ENCODE results near the gene NKTR.

The NKTR gene

GRCh38 chr3:42662813-42663535 is 62.5 kb downstream of the NKTR start:
- no peak for DNase-seq

DNA sequence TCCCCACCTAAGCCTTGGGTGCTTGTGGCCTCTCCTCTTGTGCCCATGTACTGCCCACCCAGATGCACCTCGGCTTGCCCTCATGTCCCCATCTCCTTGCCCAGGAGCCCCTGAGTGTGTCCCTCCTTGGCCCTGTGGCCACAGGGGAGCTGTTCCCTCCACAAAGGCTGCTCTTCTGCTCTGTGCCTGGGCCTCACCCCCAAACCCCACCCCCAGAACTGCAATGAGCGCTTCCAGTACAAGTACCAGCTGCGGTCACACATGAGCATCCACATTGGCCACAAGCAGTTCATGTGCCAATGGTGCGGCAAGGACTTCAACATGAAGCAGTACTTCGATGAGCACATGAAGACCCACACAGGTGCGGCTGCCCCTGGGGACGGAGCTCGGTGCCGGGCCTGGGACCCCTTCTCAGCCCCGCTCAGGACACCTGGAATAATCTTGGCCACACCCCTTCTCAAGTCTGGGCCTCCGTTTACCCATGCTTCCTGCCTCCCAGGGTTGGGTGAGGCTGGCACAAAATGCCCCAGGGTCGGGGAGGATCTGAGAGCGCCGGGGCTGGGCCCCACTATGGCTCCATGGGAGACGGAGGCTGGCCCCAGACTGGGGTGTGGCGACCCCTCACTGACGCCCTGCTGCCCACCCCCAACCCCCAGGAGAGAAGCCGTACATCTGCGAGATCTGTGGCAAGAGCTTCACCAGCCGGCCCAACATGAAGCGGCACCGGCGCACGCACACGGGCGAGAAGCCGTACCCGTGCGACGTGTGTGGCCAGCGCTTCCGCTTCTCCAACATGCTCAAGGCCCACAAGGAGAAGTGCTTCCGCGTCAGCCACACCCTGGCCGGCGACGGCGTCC is 63.3 kb downstream of the NKTR start:
- DNase-seq, result no peak

GRCh38 chr3:42664438-42664803 is 63.9 kb downstream of the NKTR start:
- no peak for DNase-seq

DNA sequence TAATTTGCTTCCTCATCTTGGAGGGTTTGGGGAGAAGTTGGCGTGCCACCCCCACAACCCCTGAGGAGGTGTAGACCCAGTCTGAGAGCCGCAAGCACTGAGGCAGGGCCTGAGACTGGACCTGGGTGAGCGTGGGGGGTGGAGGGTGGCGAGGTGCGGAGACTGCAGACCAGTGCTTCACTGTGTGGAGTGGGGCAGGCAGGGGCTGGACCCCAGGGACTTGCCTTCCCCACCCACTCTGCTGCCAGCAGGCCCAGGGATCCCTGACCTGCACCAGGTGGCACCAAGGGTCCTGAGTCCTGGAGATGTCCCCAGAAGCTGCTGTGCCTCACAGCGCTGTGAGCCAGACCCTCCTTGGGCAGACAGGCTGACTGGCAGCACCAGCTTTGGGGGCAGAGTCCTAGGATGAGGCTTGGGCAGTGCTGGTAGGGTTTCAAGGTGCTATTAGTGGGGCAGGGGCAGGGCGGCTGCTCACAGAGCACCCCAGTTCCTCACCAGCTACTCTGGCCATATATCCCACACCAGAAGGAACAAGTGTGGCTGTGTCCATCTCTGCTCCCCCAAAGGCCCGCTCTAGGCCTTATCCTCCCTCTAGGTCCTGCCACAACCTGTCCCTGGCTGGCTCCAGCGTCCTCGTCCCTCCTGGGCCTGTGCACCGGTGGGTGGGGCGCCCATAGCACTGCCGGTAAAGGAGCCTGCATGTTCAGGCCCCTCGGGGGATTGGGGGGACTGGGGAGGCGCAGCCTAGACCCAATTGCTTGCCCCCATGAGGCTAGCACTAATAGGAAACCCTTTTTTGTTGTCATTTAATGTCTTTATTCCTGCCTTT is 64.8 kb downstream of the NKTR start:
- no peak for DNase-seq

DNA sequence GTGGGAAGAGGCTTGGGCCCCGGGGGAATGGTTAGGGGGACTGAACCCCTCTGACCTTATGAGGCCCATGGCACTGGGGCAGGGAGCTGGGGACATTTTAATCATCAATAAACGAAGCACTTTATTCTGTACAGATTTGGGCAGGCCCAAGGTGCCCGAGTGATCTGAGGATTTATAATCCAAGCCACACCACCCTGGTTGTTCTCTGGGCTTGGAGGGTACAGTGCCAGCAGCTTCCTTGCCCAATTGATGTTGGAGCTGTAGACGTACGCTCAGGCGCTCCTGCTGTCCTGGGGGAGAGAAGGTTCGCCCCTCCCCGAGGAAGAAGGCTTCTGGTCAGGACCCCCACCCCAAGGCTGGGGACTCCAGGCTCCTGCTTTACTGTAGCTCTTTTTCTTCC is 65.5 kb downstream of the NKTR start:
- no peak for DNase-seq

DNA sequence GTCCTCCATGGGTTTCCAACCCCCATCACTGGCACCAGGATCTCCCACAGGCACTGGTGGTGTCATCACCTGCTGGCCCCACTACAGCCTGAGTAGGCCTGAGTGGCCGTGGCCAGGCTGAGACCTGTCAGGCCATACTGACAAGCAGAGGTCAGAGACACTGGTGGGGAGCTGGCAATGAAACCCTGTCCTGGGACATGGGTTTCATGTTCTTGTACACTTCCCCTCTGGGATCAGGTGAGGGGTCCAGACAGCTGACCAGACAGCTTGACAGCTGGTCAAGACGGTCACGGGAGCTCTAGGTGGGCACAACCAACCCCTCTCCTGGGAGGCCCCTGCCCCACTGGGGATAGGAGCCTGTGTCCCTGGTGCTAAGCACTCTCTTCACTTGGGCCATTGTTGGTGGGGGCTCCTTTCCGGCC is 66.1 kb downstream of the NKTR start:
- DNase-seq, result no peak

GRCh38 chr3:42667096-42667522 is 66.6 kb downstream of the NKTR start:
- DNase-seq, result no peak

GRCh38 chr3:42667523-42668412 is 67.3 kb downstream of the NKTR start:
- no peak for DNase-seq

GRCh38 chr3:42668413-42668760 is 67.9 kb downstream of the NKTR start:
- DNase-seq, result no peak

GRCh38 chr3:42668793-42669217 is 68.3 kb downstream of the NKTR start:
- no peak for DNase-seq

- no peak for DNase-seq
Observed at GRCh38 chr3:42670051-42670576, 69.6 kb downstream of the NKTR start.

GRCh38 chr3:42670670-42671069 is 70.2 kb downstream of the NKTR start:
- DNase-seq, result no peak

- no peak for DNase-seq
Observed at GRCh38 chr3:42672515-42672914, 72.0 kb downstream of the NKTR start.

DNA sequence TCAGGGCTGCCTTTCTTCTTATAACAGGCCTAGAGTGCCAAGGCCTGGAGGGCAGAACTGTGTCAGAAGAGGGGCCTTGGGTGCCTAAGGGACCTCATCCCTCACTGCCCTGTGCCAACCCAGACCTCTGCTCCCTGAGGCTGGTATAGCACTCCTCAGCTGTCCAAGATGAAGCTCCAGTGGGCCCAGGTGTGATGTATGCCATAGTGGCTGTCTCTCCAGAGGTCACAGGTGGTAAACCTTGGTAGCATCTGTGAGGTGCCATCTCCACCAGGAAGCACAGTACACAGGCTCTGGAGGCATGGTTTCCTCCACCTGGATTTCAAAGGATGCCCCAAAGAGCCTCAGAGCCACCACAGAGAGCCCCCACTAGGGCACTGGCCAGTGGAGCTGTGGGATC is 72.6 kb downstream of the NKTR start:
- DNase-seq, result no peak

DNA sequence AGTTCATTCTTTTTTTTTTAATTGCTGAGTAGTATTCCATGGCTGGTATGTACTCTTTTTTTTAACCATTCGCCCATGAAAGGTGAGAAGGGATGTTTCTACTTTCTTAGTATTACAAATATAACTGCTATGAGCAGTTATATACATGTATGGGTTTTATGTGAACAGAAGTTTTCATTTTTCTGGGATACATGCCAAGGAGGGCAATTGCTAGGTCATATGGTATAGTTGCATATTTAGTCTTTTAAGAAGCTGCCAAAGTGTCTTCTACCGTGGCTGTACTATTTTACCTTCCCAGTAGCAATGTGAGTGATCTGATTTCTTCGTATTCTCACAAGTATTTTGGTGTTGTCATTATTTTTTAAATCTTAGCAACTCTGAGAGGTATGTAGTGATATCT is 73.7 kb downstream of the NKTR start:
- DNase-seq, result no peak

DNA sequence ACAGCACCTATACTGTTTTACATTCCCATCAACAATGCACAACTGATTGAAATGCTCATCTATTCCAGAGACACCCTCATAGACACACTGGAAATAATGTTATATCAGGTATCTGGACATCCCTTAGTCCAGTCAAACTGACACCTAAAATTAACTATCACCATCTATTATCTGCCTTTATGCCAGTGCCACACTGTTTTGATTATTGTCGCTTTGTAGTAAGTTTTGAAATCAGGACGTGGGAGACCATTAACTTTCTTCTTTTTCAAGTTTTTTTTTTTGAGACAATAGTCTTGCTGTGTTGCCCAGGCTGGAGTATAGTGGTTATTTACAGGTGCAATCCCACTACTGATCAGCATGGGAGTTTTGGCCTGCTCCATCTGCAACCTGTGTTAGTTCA is 75.4 kb downstream of the NKTR start:
- no peak for DNase-seq

- no peak for DNase-seq
Observed at GRCh38 chr3:42678447-42678846, 78.0 kb downstream of the NKTR start.

GRCh38 chr3:42680271-42680670 is 79.8 kb downstream of the NKTR start:
- no peak for DNase-seq

DNA sequence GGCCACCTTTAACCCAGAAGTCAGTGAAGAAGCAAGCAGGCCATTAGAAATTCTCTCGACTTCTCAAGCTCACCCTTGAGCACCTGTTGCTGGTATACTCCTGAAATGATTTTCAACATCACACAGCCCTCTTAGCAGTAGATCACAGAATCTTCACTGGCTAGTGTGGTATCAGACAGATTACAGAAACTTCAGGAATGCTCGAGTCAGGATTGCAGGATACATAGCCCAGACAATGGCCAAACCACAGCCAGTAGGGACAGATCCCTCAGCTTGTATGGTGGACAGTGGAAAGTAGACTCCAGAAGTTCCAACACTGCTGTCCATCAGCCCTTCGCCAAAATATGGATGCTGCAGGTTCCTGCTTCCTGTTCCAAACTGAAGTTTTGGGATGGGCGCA is 80.3 kb downstream of the NKTR start:
- DNase-seq, result no peak

DNA sequence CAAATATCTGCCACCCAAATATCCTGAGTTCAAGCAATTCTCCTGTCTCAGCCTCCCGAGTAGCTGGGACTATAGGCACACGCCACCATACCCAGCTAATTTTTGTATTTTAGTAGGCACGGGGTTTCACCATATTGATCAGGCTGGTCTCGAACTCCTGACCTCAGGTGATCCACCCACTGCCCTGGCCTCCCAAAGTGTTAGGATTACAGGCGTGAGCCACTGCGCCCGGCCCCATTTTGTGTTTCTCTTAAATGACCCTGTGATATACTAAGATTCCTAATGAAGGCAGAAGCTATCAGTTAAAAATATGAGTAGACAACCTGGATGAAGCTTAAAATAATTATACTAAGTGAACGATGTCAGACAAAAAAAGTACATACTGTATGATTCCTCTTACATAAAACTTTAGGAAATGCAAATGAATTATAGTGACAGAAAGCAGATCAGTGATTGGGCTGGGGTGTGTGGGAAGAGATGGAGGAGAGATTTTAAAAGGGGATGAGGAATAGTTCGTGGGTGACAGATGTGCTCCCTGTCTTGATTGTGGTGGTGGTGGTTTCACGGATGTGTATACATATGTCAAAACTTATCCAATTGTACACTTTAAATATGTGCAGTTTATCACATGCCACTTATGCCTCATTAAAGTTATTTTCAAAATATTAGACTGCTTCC is 81.0 kb downstream of the NKTR start:
- DNase-seq, result no peak

DNA sequence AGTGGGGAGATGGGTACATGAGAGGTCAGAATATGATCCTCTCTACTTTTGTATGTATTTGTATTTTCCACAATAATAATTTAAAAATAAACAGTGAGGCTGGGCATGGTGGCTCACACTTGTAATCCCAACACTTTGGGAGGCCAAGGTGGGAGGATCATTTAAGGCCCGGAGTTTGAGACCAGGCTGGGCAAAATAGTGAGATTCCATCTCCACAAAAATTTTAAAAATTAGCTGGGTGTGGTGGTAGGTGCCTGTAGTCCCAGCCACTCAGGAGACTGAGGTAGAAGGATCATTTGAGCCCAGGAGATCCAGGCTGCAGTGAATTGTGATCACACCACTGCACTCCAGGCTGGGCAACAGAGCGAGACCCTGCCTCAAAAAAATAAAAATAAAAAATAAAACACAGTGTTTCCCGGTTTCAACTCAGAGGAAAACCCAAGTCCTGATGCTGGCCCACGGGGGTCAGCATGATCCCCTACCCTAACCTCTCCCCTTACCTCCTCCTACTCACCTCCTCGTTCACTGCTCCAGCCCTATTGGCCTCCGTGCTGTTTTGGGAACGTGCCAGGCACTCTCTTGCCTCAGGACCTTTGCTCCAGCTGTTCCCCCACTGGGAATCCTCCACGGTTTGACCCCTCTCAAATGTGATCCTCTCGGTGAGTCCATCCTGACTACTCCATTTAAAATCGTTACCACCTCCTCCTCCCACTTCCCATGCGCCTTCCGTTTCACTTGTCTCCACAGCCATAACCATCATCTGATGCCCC is 82.0 kb downstream of the NKTR start:
- no peak for DNase-seq
